ENCODE results near the gene PPP1R15A.
"Not testable (repeated sequence)": the region's sequence is repeated elsewhere in the genome, so short reads cannot be mapped to it uniquely, and the experiment has no call there.

PPP1R15A gene

GRCh38 chr19:48859711-48860572 is 12.3 kb upstream of the PPP1R15A start:
- DNase-seq = peak; percentile 39

GRCh38 chr19:48861313-48861712 is 10.9 kb upstream of the PPP1R15A start:
- no peak for DNase-seq

GRCh38 chr19:48862827-48863226 is 9.4 kb upstream of the PPP1R15A start:
- no peak for DNase-seq

- DNase-seq = no peak
Measured at GRCh38 chr19:48866692-48867091, 5.5 kb upstream of the PPP1R15A start.

GRCh38 chr19:48867123-48867745 is 5.0 kb upstream of the PPP1R15A start:
- no peak for DNase-seq

- DNase-seq = no peak
Measured at GRCh38 chr19:48867746-48868113, 4.5 kb upstream of the PPP1R15A start.

GRCh38 chr19:48868114-48868886 is 3.9 kb upstream of the PPP1R15A start, which contains the start of gene PLEKHA4:
TSS of gene PLEKHA4 (minus strand) at chr19:48868617. CDS start at chr19:48867620, 997 bp downstream.
- no peak for DNase-seq

GRCh38 chr19:48870048-48870447 is 2.2 kb upstream of the PPP1R15A start:
- no peak for DNase-seq

- not testable (repeated sequence) for DNase-seq
Measured at GRCh38 chr19:48871471-48872181, 595 bp upstream of the PPP1R15A start.

- peak; percentile 82 for DNase-seq
Measured at GRCh38 chr19:48872884-48873475, 759 bp downstream of the PPP1R15A start.

- no peak for DNase-seq
Measured at GRCh38 chr19:48873476-48874302, 1.5 kb downstream of the PPP1R15A start.

GRCh38 chr19:48874303-48875135 is 2.3 kb downstream of the PPP1R15A start:
- no peak for DNase-seq

- peak; percentile 67 for DNase-seq
Measured at GRCh38 chr19:48876043-48876981, 4.1 kb downstream of the PPP1R15A start.

GRCh38 chr19:48877855-48878195 is 5.6 kb downstream of the PPP1R15A start:
- no peak for DNase-seq

- no peak for DNase-seq
Measured at GRCh38 chr19:48878196-48879024, 6.2 kb downstream of the PPP1R15A start.

GRCh38 chr19:48879025-48879637 is 6.9 kb downstream of the PPP1R15A start:
- DNase-seq = no peak

- not testable (repeated sequence) for DNase-seq
Measured at GRCh38 chr19:48879696-48880095, 7.5 kb downstream of the PPP1R15A start.

All from stimulated activated CD4-positive, alpha-beta T cell treated with anti-CD3 and anti-CD28 coated beads, Interleukin-1b, Interleukin-23, amount 100 ng/mL, for 48 hours (primary cell).